DOHH2 (cell line): ENCODE results near the gene ANTXR2.

Experiments used
- EZH2phosphoT487 ChIP-seq: fragments of 200-600 bp; sonication (generic); IDR thresholded peaks from 2 replicates; pipeline ENCODE4 v1.6.1; 2017; ENCODE audit warnings: borderline replicate concordance, mild to moderate bottlenecking, antibody characterized with exemption, low read length, moderate library complexity, mixed read lengths
- TF ChIP-seq, protein P1 (sequence below): fragments of 200-600 bp; sonication (generic); IDR thresholded peaks from one replicate; pipeline ENCODE4 v1.5.1; 2014; ENCODE audit warnings: antibody characterized with exemption, mild to moderate bottlenecking, low read depth, low read length; ENCODE audit not compliant: poor library complexity, severe bottlenecking

DNA sequence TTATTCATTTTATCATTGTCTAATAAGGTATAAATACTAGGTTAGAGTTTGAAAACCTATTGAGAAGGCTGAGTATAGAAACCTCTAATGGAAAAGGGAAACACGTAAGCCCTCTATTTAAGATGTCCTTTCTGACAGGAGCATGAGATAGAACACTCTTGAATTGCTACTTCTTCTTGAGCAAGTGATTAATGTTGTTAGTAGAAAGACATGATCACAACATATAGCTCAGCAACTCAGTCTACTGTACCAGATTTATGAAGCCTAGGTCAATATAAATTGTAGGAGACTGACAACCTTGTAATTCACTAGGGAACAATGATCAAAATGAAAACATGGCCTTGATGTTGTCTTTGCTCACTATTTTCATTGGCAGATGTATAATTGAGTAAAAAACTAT is 189.7 kb downstream of the ANTXR2 start:
- no peak for TF ChIP-seq EZH2phosphoT487
- TF ChIP-seq, protein P1, sequence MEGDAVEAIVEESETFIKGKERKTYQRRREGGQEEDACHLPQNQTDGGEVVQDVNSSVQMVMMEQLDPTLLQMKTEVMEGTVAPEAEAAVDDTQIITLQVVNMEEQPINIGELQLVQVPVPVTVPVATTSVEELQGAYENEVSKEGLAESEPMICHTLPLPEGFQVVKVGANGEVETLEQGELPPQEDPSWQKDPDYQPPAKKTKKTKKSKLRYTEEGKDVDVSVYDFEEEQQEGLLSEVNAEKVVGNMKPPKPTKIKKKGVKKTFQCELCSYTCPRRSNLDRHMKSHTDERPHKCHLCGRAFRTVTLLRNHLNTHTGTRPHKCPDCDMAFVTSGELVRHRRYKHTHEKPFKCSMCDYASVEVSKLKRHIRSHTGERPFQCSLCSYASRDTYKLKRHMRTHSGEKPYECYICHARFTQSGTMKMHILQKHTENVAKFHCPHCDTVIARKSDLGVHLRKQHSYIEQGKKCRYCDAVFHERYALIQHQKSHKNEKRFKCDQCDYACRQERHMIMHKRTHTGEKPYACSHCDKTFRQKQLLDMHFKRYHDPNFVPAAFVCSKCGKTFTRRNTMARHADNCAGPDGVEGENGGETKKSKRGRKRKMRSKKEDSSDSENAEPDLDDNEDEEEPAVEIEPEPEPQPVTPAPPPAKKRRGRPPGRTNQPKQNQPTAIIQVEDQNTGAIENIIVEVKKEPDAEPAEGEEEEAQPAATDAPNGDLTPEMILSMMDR: no peak
